Measurements from ENCODE around the gene DUS1L. TPM values are rescaled to one million over a fixed set of nuclear protein-coding genes. Genes with fewer than 3 reads are reported as not detected.

DUS1L gene
- total and polyA plus RNA-seq, 5 donors = 51.3 to 82.1 (median 60.0) TPM

- peak; percentile 19 to 48 (median 46) for DNase-seq
- peaks cover 6% of the 10 kb centered on the region for H3K4me1 ChIP-seq (ENCODE audit: control insufficient read depth, insufficient read depth, low read length)
- H3K4me3 ChIP-seq (ENCODE audit: low read length) = no peak overlapping the region
- no peaks in the 10 kb centered on the region for H3K9me3 ChIP-seq (ENCODE audit: control insufficient read depth, low read length)
- intact Hi-C loops (cut with DNase I) = no loop called here
- no peak overlapping the region for H3K27ac ChIP-seq (ENCODE audit: low read length)
- no peak for ATAC-seq
- 92% methylated on average over 23 of the region's 23 CpGs for WGBS
- no peaks in the 10 kb centered on the region for H3K27me3 ChIP-seq (ENCODE audit: control insufficient read depth, insufficient read depth)
Observed at GRCh38 chr17:82092094-82092586, 26.5 kb upstream of the DUS1L start.

- no peak overlapping the region for H3K27ac ChIP-seq (ENCODE audit: low read length)
- H3K4me3 ChIP-seq (ENCODE audit: low read length) = no peak overlapping the region
- DNase-seq (peak in 2 of 3 donors; percentile 50 to 55), ATAC-seq (no peak)
- WGBS = 95% methylated on average over 37 of the region's 37 CpGs
- H3K27me3 ChIP-seq (ENCODE audit: control insufficient read depth, insufficient read depth) = no peaks in the 10 kb centered on the region
- no peaks in the 10 kb centered on the region for H3K4me1 ChIP-seq (ENCODE audit: control insufficient read depth, insufficient read depth, low read length)
- H3K9me3 ChIP-seq (ENCODE audit: control insufficient read depth, low read length) = no peaks in the 10 kb centered on the region
- intact Hi-C loops (cut with DNase I) = no loop called here
Observed at GRCh38 chr17:82091264-82092066, 25.9 kb upstream of the DUS1L start.

GRCh38 chr17:82090549-82091263 lies 25.1 kb upstream of the DUS1L start:
- DNase-seq = peak in 1 of 3 donors; percentile 30
- no peaks in the 10 kb centered on the region for H3K9me3 ChIP-seq (ENCODE audit: control insufficient read depth, low read length)
- ATAC-seq = no peak
- no peaks in the 10 kb centered on the region for H3K27me3 ChIP-seq (ENCODE audit: control insufficient read depth, insufficient read depth)
- no peak overlapping the region for H3K27ac ChIP-seq (ENCODE audit: low read length)
- intact Hi-C loops (cut with DNase I) = no loop called here
- 94% methylated on average over 29 of the region's 29 CpGs for WGBS
- no peak overlapping the region for H3K4me3 ChIP-seq (ENCODE audit: low read length)
- H3K4me1 ChIP-seq (ENCODE audit: control insufficient read depth, insufficient read depth, low read length) = no peaks in the 10 kb centered on the region

- H3K27me3 ChIP-seq (ENCODE audit: control insufficient read depth, insufficient read depth) = no peaks in the 10 kb centered on the region
- 86% methylated on average over 29 of the region's 29 CpGs for WGBS
- ATAC-seq (no peak), DNase-seq (peak in 2 of 3 donors; percentile 42 to 52)
- no peaks in the 10 kb centered on the region for H3K9me3 ChIP-seq (ENCODE audit: control insufficient read depth, low read length)
- H3K4me1 ChIP-seq (ENCODE audit: control insufficient read depth, insufficient read depth, low read length) = no peaks in the 10 kb centered on the region
- no peak overlapping the region for H3K4me3 ChIP-seq (ENCODE audit: low read length)
- H3K27ac ChIP-seq (ENCODE audit: low read length) = no peak overlapping the region
- intact Hi-C loops (cut with DNase I) = no loop called here
Observed at GRCh38 chr17:82089723-82090548, 24.3 kb upstream of the DUS1L start.

GRCh38 chr17:82088838-82089722 lies 23.5 kb upstream of the DUS1L start:
- ATAC-seq = no peak
- Histone ChIP-seq H3K4me3 (ENCODE audit: low read length) (no peak overlapping the region), H3K27me3 (ENCODE audit: control insufficient read depth, insufficient read depth) (no peaks in the 10 kb centered on the region), H3K9me3 (ENCODE audit: control insufficient read depth, low read length) (no peaks in the 10 kb centered on the region), H3K27ac (ENCODE audit: low read length) (no peak overlapping the region), H3K4me1 (ENCODE audit: control insufficient read depth, insufficient read depth, low read length) (no peaks in the 10 kb centered on the region)
- intact Hi-C loops (cut with DNase I) = no loop called here
- DNase-seq = peak in 1 of 3 donors; percentile 50
- 94% methylated on average over 47 of the region's 47 CpGs for WGBS

GRCh38 chr17:82087961-82088837 lies 22.6 kb upstream of the DUS1L start:
- no peaks in the 10 kb centered on the region for H3K27me3 ChIP-seq (ENCODE audit: control insufficient read depth, insufficient read depth)
- no peak overlapping the region for H3K27ac ChIP-seq (ENCODE audit: low read length)
- no peak overlapping the region for H3K4me3 ChIP-seq (ENCODE audit: low read length)
- H3K4me1 ChIP-seq (ENCODE audit: control insufficient read depth, insufficient read depth, low read length) = no peaks in the 10 kb centered on the region
- intact Hi-C loops (cut with DNase I) = no loop called here
- no peaks in the 10 kb centered on the region for H3K9me3 ChIP-seq (ENCODE audit: control insufficient read depth, low read length)
- ATAC-seq (no peak), DNase-seq (peak in 2 of 3 donors; percentile 47 to 64)
- 95% methylated on average over 48 of the region's 48 CpGs for WGBS

GRCh38 chr17:82086941-82087906 lies 21.6 kb upstream of the DUS1L start:
- DNase-seq (peak; percentile 16 to 53 (median 47)), ATAC-seq (no peak)
- no peak overlapping the region for H3K4me3 ChIP-seq (ENCODE audit: low read length)
- WGBS = 91% methylated on average over 39 of the region's 39 CpGs
- no peaks in the 10 kb centered on the region for H3K9me3 ChIP-seq (ENCODE audit: control insufficient read depth, low read length)
- intact Hi-C loops (cut with DNase I) = no loop called here
- H3K4me1 ChIP-seq (ENCODE audit: control insufficient read depth, insufficient read depth, low read length) = no peaks in the 10 kb centered on the region
- H3K27me3 ChIP-seq (ENCODE audit: control insufficient read depth, insufficient read depth) = no peaks in the 10 kb centered on the region
- no peak overlapping the region for H3K27ac ChIP-seq (ENCODE audit: low read length)

GRCh38 chr17:82085931-82086764 lies 20.5 kb upstream of the DUS1L start:
- Histone ChIP-seq H3K4me1 (ENCODE audit: control insufficient read depth, insufficient read depth, low read length) (no peaks in the 10 kb centered on the region), H3K4me3 (ENCODE audit: low read length) (no peak overlapping the region), H3K27me3 (ENCODE audit: control insufficient read depth, insufficient read depth) (no peaks in the 10 kb centered on the region), H3K9me3 (ENCODE audit: control insufficient read depth, low read length) (no peaks in the 10 kb centered on the region), H3K27ac (ENCODE audit: low read length) (no peak overlapping the region)
- intact Hi-C loops (cut with DNase I) = no loop called here
- ATAC-seq = no peak
- peak in 2 of 3 donors; percentile 42 to 45 for DNase-seq
- WGBS = 89% methylated on average over 25 of the region's 25 CpGs

All from right cardiac atrium (tissue), 5 donors.